K562 (cell line): ENCODE measurements around the gene TOR1A. TPM values are rescaled to one million over a fixed set of nuclear protein-coding genes. Genes with fewer than 3 reads are reported as not detected.
A peak's percentile ranks its signal among the peaks of the same experiment; 100 is the strongest.

Experiments used
- ATAC-seq: fragments of 200-7000 bp; cut with Tn5 transposase; 3 replicates; pipeline ENCODE4 v1.9.1; 2020; ENCODE audit warnings: moderate library complexity
- BruUV-seq: library from RNA; stranded (reverse); fragments of 400-500 nt; replicated peaks from 2 replicates; lab custom pipeline; 2021; lab: Mats Ljungman, UMichigan
- CTCF ChIA-PET: fragments of 300-600 bp; formaldehyde crosslinking; extraction: SDS; loops from one replicate; lab custom pipeline; 2021; ENCODE audit warnings: low intra/inter-chr PET ratio; lab: Yijun Ruan, JAX
- POLR2A ChIA-PET: fragments of 300-600, 350-650 bp; sonication (Branson Sonifier 250); formaldehyde crosslinking; extraction: SDS; loops from one replicate; lab custom pipeline; 2021; ENCODE audit warnings: antibody characterized with exemption, inconsistent platforms; lab: Yijun Ruan, JAX
- DNase-seq, 4 experiments: peaks; one replicate each; pipeline versions ENCODE4 v3.0.0 to v3.0.0-alpha.2; 2011 to 2018; ENCODE audit warnings: low spot score in 3 of 4, mixed read lengths in 3 of 4; ENCODE audit errors: extremely low read depth in 1 of 4
- FAIRE-seq: peaks from 2 replicates; lab custom pipeline; 2011; peaks lifted over from hg19 to GRCh38; lab: Jason Lieb, UNC
- H2AFZ ChIP-seq: 2 replicates; pipeline ENCODE4 v1.6.0; 2011; ENCODE audit warnings: low read depth, low read length, control low read depth, inconsistent platforms
- H3K27ac ChIP-seq: fragments of 200-600 bp; 3 replicates; pipeline ENCODE4 v1.8.0; 2011; ENCODE audit warnings: low read depth, mild to moderate bottlenecking, control low read depth, inconsistent platforms, low read length, moderate library complexity, mixed read lengths; ENCODE audit errors: extremely low read depth
- H3K27me3 ChIP-seq, 2 experiments: fragments of 300-600 bp in 1 of 2; 2 replicates in 1 of 2; 3 replicates in 1 of 2; pipeline versions ENCODE4 v1.6.0 to v1.8.0; 2011; ENCODE audit warnings: inconsistent platforms in 2 of 2, low read length in 2 of 2, mild to moderate bottlenecking in 1 of 2, mixed read lengths in 1 of 2, moderate library complexity in 1 of 2; ENCODE audit not compliant: control insufficient read depth in 2 of 2, insufficient read depth in 2 of 2
- H3K36me3 ChIP-seq: fragments of 300-600 bp; 3 replicates; pipeline ENCODE4 v1.8.0; 2011; ENCODE audit warnings: mild to moderate bottlenecking, low read length, inconsistent platforms; ENCODE audit not compliant: control insufficient read depth, insufficient read depth
- H3K4me1 ChIP-seq, 2 experiments: fragments of 200-600 bp in 1 of 2; replicated peaks in 1 of 2; 2 replicates in 1 of 2; 3 replicates in 1 of 2; pipeline versions ENCODE4 v1.5.1 to v1.8.0; 2011; ENCODE audit warnings: inconsistent platforms in 2 of 2, low read length in 2 of 2, mild to moderate bottlenecking in 1 of 2, mixed read lengths in 1 of 2, moderate library complexity in 1 of 2; ENCODE audit not compliant: control insufficient read depth in 2 of 2, insufficient read depth in 2 of 2
- H3K4me2 ChIP-seq: 2 replicates; pipeline ENCODE4 v1.6.1; 2011; ENCODE audit warnings: low read length, control low read depth, inconsistent platforms, mixed read lengths; ENCODE audit not compliant: insufficient read depth
- H3K4me3 ChIP-seq: fragments of 200-600 bp; sonication (generic), shearing (Covaris generic); 2 replicates; pipeline ENCODE4 v1.5.1; 2016; ENCODE audit warnings: control low read depth, inconsistent platforms
- H3K79me2 ChIP-seq: fragments of 200-600 bp; 3 replicates; pipeline ENCODE4 v1.8.0; 2011; ENCODE audit warnings: low read length, inconsistent platforms; ENCODE audit not compliant: control insufficient read depth, insufficient read depth
- H3K9ac ChIP-seq, 2 experiments: 2 replicates each; pipeline versions ENCODE4 v1.6.0 to v1.6.1; 2011; ENCODE audit warnings: low read depth in 2 of 2, low read length in 2 of 2, control low read depth in 1 of 2, inconsistent platforms in 1 of 2, mild to moderate bottlenecking in 1 of 2, mixed read lengths in 1 of 2; ENCODE audit not compliant: insufficient read depth in 1 of 2
- H3K9me1 ChIP-seq: one replicate; pipeline ENCODE4 v1.6.0; 2011; ENCODE audit warnings: inconsistent platforms, mild to moderate bottlenecking, low read length, moderate library complexity; ENCODE audit not compliant: control insufficient read depth, insufficient read depth
- H3K9me3 ChIP-seq: replicated peaks from 2 replicates; pipeline ENCODE4 v1.5.1; 2011; ENCODE audit warnings: low read depth, low read length, inconsistent platforms; ENCODE audit not compliant: control insufficient read depth, insufficient read depth
- H4K20me1 ChIP-seq: replicated peaks from 2 replicates; pipeline ENCODE4 v1.6.1; 2011; ENCODE audit warnings: low read length, inconsistent platforms, mixed read lengths; ENCODE audit not compliant: control insufficient read depth, insufficient read depth
- EGR1 ChIP-seq: fragments of 450-650 bp; conservative IDR thresholded peaks from 2 replicates; pipeline ENCODE4 v1.6.1; 2017; ENCODE audit warnings: mild to moderate bottlenecking
- KAT8 ChIP-seq: fragments of 450-650 bp; IDR thresholded peaks from 2 replicates; pipeline ENCODE4 v1.6.1; 2016; ENCODE audit warnings: low read depth, mild to moderate bottlenecking
- NR2C1 ChIP-seq, 2 experiments: fragments of 450-650 bp; IDR thresholded peaks; 2 replicates each; pipeline ENCODE4 v1.6.1; 2017; ENCODE audit warnings: mild to moderate bottlenecking in 2 of 2, antibody characterized with exemption in 1 of 2, inconsistent platforms in 1 of 2, missing compliant biosample characterization in 1 of 2, missing genetic modification characterization in 1 of 2
- TOE1 ChIP-seq, 2 experiments: fragments of 450-650 bp in 1 of 2; sonication (generic) in 1 of 2; formaldehyde crosslinking in 1 of 2; IDR thresholded peaks; 2 replicates each; pipeline versions ENCODE4 v1.7.1 to v1.8.0; 2016 to 2022; ENCODE audit warnings: borderline replicate concordance in 2 of 2, mild to moderate bottlenecking in 2 of 2, antibody characterized with exemption in 1 of 2, inconsistent platforms in 1 of 2, low read depth in 1 of 2, missing genetic modification reagents in 1 of 2, moderate library complexity in 1 of 2
- WGBS: fragments of 100-300 bp; shearing (Covaris generic); methylation state at CpG from one replicate; pipeline ENCODE4 v1.1.6; 2016; ENCODE audit warnings: low coverage, mixed read lengths; ENCODE audit not compliant: insufficient coverage; ENCODE audit errors: missing lambda C conversion rate; 5-methylcytosine and 5-hydroxymethylcytosine counted together
- in situ Hi-C: fragments of 300-500 bp; cut with MboI; formaldehyde crosslinking; loops from 4 replicates; pipeline ENCODE4 v1.15.0; 2018; ENCODE audit warnings: inconsistent platforms, mixed read lengths
- intact Hi-C: fragments of 100-400 bp; cut with micrococcal nuclease; formaldehyde crosslinking; loops from 2 replicates; pipeline ENCODE4 v1.14.2; 2022
- polyA plus RNA-seq, 8 experiments: library from polyadenylated mRNA; depleted of rRNA in 4 of 8; stranded (reverse) in 5 of 8; unstranded in 3 of 8; fragments of >200 nt; fragmentation: Nextera tagmentation in 2 of 8; fragmentation: Illumina TruSeq in 1 of 8; extraction: Ambion mirVana in 2 of 8; extraction: Trizol in 1 of 8; gene quantifications; 2 replicates each; pipeline versions ENCODE4 v1.2.1 to v1.2.3, GENCODE V29; 2011 to 2014; ENCODE audit warnings: inconsistent platforms in 1 of 8, missing spikeins in 1 of 8
- total RNA-seq, 7 experiments: library from RNA; depleted of rRNA in 6 of 7; stranded (reverse); fragments of >200 nt in 6 of 7; fragmentation: Illumina TruSeq in 2 of 7; extraction: Trizol in 2 of 7; gene quantifications; 2 replicates each; pipeline versions ENCODE4 v1.2.1 to v1.2.3, GENCODE V29; 2011 to 2021; ENCODE audit warnings: low replicate concordance in 1 of 7
- TF ChIP-seq, protein P1 (sequence below): sonication (generic); formaldehyde crosslinking; IDR thresholded peaks from 2 replicates; pipeline ENCODE4 v1.8.0; 2022; ENCODE audit warnings: mild to moderate bottlenecking, missing genetic modification reagents, borderline replicate concordance

Gene TOR1A
- total and polyA plus RNA-seq, 9 of the 15 experiments (the other 6 are each of a cell fraction or from before 2014, with no cell fraction given), result 4.5 to 85.8 (median 51.3) TPM

DNA sequence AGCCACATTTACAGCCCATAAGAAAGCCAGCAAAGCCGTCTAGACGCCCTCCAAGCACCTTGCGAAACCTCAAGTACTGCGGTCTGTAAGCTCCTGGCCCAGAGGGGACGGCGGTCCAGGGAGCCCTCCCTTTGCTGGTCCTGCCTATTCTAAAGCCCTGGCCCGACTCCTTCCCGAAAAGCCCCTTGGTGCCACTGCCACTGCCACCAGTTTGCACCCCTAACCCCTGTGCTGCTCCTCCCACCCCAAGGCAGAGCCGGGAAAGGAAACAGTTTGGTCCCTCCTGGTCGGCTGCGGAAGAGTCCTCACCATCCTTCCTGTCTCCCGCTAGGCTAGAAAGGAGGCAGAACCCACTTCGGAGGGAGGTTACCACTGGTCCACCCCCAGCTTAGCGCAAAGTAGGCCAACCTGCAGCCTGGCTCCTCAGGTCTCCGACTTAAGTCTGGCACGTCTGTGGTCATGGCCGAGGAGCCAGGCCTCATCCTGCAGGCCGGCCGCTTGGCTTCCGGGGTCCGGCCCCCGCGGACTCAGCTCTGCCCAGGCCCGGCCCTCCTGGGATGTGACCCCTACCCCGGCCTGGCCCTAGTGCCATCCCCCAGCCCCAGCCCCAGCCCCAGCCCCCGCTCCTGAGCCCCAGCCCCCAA is 916 bp downstream of the TOR1A start (continued):
- TF ChIP-seq, protein P1, sequence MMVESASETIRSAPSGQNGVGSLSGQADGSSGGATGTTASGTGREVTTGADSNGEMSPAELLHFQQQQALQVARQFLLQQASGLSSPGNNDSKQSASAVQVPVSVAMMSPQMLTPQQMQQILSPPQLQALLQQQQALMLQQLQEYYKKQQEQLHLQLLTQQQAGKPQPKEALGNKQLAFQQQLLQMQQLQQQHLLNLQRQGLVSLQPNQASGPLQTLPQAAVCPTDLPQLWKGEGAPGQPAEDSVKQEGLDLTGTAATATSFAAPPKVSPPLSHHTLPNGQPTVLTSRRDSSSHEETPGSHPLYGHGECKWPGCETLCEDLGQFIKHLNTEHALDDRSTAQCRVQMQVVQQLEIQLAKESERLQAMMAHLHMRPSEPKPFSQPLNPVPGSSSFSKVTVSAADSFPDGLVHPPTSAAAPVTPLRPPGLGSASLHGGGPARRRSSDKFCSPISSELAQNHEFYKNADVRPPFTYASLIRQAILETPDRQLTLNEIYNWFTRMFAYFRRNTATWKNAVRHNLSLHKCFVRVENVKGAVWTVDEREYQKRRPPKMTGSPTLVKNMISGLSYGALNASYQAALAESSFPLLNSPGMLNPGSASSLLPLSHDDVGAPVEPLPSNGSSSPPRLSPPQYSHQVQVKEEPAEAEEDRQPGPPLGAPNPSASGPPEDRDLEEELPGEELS (CRISPR knock-in tag), result no peak
- no peak for TF ChIP-seq EGR1

- Histone ChIP-seq H3K4me3 (no peak overlapping the region), H3K9ac (peak overlapping the region in 1 of 2 experiments; percentile 66; a peak in 1 of 4 replicates), H3K36me3 (peaks cover 85% of the 10 kb centered on the region), H3K4me1 (peaks cover 4 to 13% of the 10 kb centered on the region in 2 experiments; a peak in 3 of 5 replicates), H3K79me2 (peaks cover 6% of the 10 kb centered on the region; the same call in 2 of the 3 replicates), H4K20me1 (peaks cover 8% of the 10 kb centered on the region), H3K9me1 (no peaks in the 10 kb centered on the region), H3K27ac (no peak overlapping the region), H2AFZ (no peak overlapping the region), H3K27me3 (no peaks in the 10 kb centered on the region), H3K4me2 (no peak overlapping the region), H3K9me3 (no peaks in the 10 kb centered on the region)
- TF ChIP-seq NR2C1 (IDR thresholded peaks at IDR 0.05) (no peak), NR2C1 (tag; IDR thresholded peaks at IDR 0.05) (0 out of 2 replicates have a peak, but pooled peaks have one; percentile 9), KAT8 (no peak), TOE1 (IDR thresholded peaks at IDR 0.05; ENCODE audit: borderline replicate concordance) (no peak), TOE1 (CRISPR knock-in tag; IDR thresholded peaks at IDR 0.05; ENCODE audit: borderline replicate concordance, low read depth) (0 out of 2 replicates have a peak, but pooled peaks have one; percentile 37)
- FAIRE-seq (no peak), DNase-seq (no peak), ATAC-seq (no peak)
- in situ Hi-C loops (no loop called here), intact Hi-C loops (no loop called here)
- WGBS, result 91% methylated on average over 14 of the region's 14 CpGs
- BruUV-seq, result no TSS peak
- POLR2A ChIA-PET, result interaction anchor here (0.8 to 1.2 kb wide), 3 partner anchors 9 to 43 kb away, joined by 4 to 6 read pairs (median 4); no protein-coding TSS in a partner anchor
- CTCF ChIA-PET, result interaction anchor here (0.6 kb wide), 1 partner anchor 147 kb away, joined by 3 read pairs; no protein-coding TSS in a partner anchor
Measured at GRCh38 chr9:129816501-129817435, 7.2 kb downstream of the TOR1A start.
